Measurements from ENCODE around the gene FAM8A1.

DNA sequence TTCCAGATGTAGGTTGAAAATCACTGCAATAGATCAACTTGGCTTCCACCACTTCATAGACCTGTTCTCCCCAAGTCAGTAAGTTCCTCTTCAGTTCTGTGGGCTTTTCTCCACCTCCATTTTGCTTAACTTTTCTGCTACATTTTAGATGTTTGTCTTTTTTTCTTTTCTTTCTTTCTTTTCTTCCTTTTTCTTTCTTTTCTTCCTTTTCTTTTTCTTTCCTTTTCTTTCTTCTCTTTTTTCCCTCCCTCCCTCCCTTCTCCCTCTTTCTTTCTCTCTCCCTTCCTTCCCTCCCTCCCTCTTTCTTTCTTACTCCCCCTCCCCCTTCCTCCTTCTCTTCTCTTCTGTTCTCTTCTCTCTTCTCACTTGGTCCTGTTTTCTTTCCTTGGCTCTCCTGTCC, 6.9 kb upstream of the FAM8A1 start:
- TF ChIP-seq TAF1 (IDR thresholded peaks at IDR 0.05; ENCODE audit: low read depth, low read length) (no peak), POLR2AphosphoS5 (IDR thresholded peaks at IDR 0.05; ENCODE audit: low read depth, low read length) (no peak)
